HUES48 (cell line): Measurements from ENCODE around the gene TRIM65.

Experiments used
- H3K27ac ChIP-seq: one replicate; pipeline ENCODE4 v1.7.0; 2013; ENCODE audit warnings: low read depth, low read length, inconsistent platforms
- H3K27me3 ChIP-seq: 2 replicates; pipeline ENCODE4 v1.6.1; 2013; ENCODE audit warnings: mild to moderate bottlenecking, low read length; ENCODE audit not compliant: control insufficient read depth, insufficient read depth
- H3K36me3 ChIP-seq: 2 replicates; pipeline ENCODE4 v1.6.1; 2013; ENCODE audit warnings: low read length; ENCODE audit not compliant: control insufficient read depth, insufficient read depth
- H3K4me1 ChIP-seq: 2 replicates; pipeline ENCODE4 v1.6.1; 2013; ENCODE audit warnings: mild to moderate bottlenecking, low read length; ENCODE audit not compliant: control insufficient read depth, insufficient read depth
- H3K4me3 ChIP-seq: 2 replicates; pipeline ENCODE4 v1.5.1; 2013; ENCODE audit warnings: mild to moderate bottlenecking, low read depth, low read length
- H3K9ac ChIP-seq: 2 replicates; pipeline ENCODE4 v1.6.1; 2013; ENCODE audit warnings: mild to moderate bottlenecking, low read depth, low read length, moderate library complexity
- H3K9me3 ChIP-seq: 2 replicates; pipeline ENCODE4 v1.6.1; 2013; ENCODE audit warnings: low read length; ENCODE audit not compliant: control insufficient read depth, insufficient read depth

The TRIM65 gene

DNA sequence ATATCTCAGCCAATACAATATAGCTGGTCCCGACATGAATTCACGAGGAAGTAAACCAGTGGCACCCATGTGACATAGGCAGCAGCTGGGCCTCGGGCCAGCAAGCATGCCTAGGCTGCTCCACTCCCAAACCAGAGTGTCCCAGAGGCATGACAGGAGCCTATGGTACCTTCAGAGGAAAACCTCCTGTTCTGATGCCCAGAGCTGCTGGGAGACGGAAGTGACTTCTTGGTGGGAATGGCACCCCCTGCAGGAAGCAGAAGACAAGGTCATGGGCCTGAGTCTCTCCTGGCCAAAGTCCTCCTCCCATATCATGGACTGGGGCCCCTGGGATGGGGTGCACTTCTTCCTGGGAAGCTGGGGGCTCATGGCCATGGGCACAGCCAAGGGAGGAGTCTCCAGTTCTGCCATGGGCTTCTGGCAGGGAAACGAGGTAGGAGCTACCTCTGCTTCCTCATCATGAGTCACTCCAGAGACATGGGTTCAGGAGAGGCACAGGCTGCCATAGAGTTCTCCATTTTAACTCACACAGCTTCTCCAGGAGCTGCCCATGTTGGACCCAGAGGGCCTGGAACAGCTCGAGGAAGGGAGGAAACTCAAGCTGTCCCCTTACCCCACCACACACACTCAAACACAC is 30.7 kb upstream of the TRIM65 start:
- Histone ChIP-seq H3K4me1 (no peaks in the 10 kb centered on the region), H3K9ac (no peak overlapping the region), H3K27me3 (no peaks in the 10 kb centered on the region), H3K4me3 (no peak overlapping the region), H3K36me3 (peaks cover 29% of the 10 kb centered on the region), H3K9me3 (no peaks in the 10 kb centered on the region), H3K27ac (no peak overlapping the region)

DNA sequence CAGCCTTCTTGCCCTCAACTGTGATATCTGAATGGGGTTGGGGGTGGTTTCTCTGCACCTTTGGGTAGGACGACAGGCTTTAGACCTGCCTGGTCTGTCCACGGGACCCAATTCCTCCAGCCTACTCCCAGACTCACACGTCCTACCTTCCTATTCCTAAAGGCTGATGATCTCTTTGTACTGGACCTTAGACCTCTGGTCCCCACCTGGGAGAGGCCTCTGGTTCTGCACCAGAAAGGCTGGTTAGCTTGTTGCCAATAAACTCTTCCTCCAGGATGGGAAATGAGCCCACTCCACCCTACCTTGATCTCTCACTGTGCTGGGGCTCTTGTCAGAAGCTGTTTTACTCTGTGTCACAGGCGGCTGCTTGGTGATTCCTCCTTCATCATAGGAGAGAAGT is 29.7 kb upstream of the TRIM65 start:
- Histone ChIP-seq H3K4me1 (no peaks in the 10 kb centered on the region), H3K4me3 (no peak overlapping the region), H3K27me3 (no peaks in the 10 kb centered on the region), H3K36me3 (peaks cover 35% of the 10 kb centered on the region), H3K9me3 (no peaks in the 10 kb centered on the region), H3K9ac (no peak overlapping the region), H3K27ac (no peak overlapping the region)

DNA sequence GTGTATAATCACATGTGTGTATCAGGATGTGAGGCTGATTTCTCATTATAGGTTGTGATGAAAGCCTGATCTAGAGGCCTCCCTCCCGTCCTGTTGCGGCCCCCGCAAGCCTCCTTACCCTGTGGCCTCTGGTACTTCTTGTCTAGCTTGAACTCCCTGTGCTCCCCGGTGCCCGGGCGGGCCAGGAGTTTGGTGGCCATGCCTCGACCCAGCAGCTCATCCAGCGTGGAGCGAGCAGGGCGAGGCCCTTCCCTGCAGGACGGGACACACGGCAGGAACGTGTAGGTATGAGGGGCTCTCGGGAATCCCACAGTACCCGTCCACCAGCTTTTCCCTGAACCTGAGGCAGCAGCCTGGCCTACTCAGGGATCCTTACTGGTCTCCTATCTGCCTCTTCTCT is 29.2 kb upstream of the TRIM65 start:
- Histone ChIP-seq H3K9ac (no peak overlapping the region), H3K9me3 (no peaks in the 10 kb centered on the region), H3K4me1 (no peaks in the 10 kb centered on the region), H3K4me3 (no peak overlapping the region), H3K27me3 (no peaks in the 10 kb centered on the region), H3K27ac (no peak overlapping the region), H3K36me3 (peaks cover 35% of the 10 kb centered on the region)

DNA sequence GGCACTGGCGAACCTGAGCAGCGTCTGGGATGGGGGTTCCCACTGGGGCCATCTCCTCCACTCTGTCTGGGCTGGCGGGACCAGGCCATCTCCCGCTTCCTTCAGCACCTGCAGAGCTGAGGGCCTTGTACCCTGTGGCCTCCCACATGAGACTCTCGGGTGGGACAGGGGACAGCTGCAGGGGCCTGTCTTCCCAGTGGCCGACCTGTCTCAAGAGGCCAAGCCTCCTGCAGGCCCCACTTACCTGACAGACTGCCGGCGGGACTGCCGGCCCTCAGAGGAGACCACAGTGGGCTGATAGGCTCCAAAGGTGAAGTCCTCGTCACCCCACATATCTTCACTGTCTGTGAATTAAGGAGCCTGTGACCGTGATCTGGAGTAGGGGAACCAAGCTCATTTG is 28.4 kb upstream of the TRIM65 start:
- no peaks in the 10 kb centered on the region for H3K27me3 ChIP-seq
- peaks cover 38% of the 10 kb centered on the region for H3K36me3 ChIP-seq
- H3K4me3 ChIP-seq, result no peak overlapping the region
- H3K9ac ChIP-seq, result no peak overlapping the region
- no peaks in the 10 kb centered on the region for H3K9me3 ChIP-seq
- no peak overlapping the region for H3K27ac ChIP-seq
- no peaks in the 10 kb centered on the region for H3K4me1 ChIP-seq

DNA sequence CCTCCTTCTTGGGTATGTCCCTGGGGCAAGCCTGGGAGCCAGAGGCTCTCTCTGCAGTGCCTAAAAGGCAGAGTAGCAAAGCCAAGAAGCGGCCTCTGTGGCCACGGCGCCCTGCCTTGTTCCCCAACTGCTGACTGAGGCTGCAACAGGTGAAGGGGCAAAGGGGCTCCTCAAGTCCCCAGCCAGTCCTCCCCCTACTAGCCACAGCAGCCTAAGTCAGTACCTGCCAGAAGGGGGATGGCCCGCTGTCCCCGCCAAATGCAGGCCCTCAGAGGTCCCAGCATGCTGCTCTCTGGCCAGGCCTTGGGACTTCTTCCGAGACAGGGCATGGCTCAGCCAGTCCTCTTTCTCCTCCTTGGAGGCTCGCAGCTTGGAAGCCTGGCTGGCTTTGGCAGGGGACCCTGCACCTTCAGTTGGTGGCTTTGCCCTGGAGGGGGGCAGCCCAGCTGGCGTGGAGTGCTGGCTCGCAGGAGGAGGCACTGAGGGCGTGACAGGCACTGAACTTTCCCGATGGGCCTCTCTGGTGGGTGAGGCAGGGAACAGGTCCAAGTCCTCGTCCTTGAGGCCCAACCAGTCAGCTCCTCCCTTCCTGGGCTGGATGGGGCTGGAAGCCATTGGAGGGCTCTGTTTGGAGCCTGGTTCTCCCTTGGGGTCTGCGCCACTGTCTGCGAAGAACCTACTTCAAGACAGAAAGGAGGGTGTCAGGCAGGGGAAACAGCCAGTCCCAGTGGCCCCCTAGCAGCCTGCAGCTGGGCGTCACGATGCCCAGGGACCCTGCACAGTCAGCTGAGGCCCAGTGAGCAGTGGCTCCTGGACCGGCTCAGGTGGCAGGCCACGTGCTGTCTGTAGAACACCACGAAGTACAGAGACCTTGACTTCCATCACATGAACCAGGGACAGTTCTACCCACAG is 26.5 kb upstream of the TRIM65 start:
- H3K27ac ChIP-seq, result no peak overlapping the region
- H3K9ac ChIP-seq, result no peak overlapping the region
- H3K4me1 ChIP-seq, result no peaks in the 10 kb centered on the region
- no peak overlapping the region for H3K4me3 ChIP-seq
- no peaks in the 10 kb centered on the region for H3K9me3 ChIP-seq
- H3K27me3 ChIP-seq, result no peaks in the 10 kb centered on the region
- peaks cover 46% of the 10 kb centered on the region for H3K36me3 ChIP-seq

DNA sequence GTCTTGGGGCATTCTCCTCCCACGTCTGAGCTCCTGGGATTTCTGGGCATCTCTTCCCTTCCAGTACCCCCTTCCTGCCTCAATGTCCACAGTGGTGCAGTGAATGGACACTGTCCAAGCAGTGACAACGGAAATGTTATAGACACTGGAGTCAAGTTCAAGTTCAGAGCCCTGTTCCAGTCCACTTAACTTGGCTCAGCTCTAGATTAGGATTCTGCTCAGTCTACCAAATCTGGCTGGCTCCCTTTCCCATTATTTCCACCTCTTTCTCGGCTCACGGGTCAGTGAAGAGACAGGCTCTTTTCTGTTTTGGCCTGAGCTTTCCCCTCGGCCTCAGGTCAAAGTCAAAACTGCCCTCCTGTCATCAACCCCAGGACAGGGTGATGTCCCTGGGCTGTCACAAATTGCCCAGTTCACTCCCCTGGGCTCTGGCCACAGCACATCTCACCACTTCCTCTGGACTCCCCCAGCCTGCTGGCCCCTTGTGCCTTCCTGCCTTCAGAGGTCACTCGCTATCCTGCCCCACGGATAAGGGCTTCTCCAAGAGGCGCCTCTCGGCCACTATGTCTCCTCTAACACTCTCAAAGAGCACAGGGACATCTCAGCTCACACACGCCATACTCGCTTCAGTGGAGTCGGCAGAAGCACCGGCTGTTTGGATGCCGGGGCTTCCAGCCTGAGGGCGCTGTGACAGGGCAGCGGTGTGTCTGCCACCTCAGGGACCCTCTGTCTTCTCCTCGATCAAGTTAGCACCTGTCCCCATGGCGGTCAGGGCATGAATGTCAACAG is 25.6 kb upstream of the TRIM65 start:
- Histone ChIP-seq H3K36me3 (peaks cover 51% of the 10 kb centered on the region), H3K27me3 (no peaks in the 10 kb centered on the region), H3K9ac (no peak overlapping the region), H3K27ac (no peak overlapping the region), H3K4me3 (no peak overlapping the region), H3K9me3 (no peaks in the 10 kb centered on the region), H3K4me1 (no peaks in the 10 kb centered on the region)

DNA sequence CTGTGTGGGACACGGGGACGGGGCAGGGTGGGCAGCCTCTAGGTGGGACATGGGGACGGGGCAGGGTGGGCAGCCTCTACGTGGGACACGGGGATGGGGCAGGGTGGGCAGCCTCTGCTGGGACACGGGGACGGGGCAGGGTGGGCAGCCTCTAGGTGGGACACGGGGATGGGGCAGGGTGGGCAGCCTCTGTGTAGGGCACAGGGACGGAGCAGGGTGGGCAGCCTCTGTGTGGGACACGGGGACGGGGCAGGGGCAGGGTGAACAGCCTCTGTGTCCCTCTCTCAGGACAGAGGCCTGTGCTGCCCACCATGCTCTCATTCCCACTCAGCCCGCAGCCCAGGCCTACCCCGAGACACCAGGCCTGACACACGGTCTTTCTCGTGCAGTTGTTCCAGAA is 24.8 kb upstream of the TRIM65 start:
- Histone ChIP-seq H3K4me3 (no peak overlapping the region), H3K4me1 (no peaks in the 10 kb centered on the region), H3K27me3 (no peaks in the 10 kb centered on the region), H3K9ac (no peak overlapping the region), H3K27ac (no peak overlapping the region), H3K36me3 (peaks cover 50% of the 10 kb centered on the region), H3K9me3 (no peaks in the 10 kb centered on the region)

DNA sequence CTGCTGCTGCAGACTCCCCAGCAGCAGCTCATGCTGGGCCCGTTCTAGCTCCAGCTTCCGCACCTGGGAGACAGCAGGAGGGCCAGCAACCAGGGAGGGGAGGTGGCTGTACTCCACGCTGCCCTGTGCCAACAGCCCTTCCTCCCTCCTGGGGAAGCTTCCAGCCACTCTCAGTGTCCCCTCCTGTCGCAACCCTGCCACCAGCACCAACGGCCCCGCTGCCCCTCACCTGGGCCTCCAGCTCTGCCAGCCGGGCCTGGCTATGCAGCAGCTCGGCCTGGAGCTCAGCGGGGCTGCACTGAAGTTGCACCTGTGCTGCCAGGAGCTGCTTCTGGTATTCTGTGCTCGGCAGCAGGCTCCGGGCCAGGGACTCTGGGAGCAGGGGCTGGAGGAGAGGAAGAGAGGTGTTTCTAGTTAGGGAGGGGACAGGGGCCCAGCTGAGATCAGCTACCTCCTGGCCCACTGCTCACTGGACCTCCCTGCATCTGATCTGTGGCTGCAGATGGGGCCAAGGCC is 23.4 kb upstream of the TRIM65 start:
- H3K9ac ChIP-seq, result no peak overlapping the region
- H3K4me3 ChIP-seq, result no peak overlapping the region
- H3K27me3 ChIP-seq, result no peaks in the 10 kb centered on the region
- no peaks in the 10 kb centered on the region for H3K4me1 ChIP-seq
- no peak overlapping the region for H3K27ac ChIP-seq
- peaks cover 35% of the 10 kb centered on the region for H3K36me3 ChIP-seq
- no peaks in the 10 kb centered on the region for H3K9me3 ChIP-seq

DNA sequence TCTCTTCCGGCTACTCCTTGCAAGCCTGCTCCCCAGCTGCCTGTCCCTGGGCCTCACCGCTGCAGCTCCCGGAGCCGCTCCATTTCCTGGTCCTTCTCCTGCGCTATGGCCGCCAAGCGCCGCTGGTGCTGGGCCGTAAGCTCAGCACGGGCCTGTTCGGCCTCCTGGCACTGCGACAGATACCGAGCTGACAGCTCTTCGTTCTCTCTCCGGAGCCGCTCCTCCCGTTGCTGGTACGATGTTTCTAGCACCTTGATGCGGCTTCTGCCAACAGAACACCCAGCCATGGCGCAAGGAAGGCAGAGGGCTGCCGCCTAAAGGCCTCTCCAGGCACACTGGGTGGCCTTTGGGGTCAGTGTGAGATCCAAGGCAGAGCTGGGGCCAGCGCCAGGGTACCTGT is 22.9 kb upstream of the TRIM65 start:
- H3K9ac ChIP-seq, result no peak overlapping the region
- H3K4me1 ChIP-seq, result no peaks in the 10 kb centered on the region
- no peak overlapping the region for H3K4me3 ChIP-seq
- H3K36me3 ChIP-seq, result peaks cover 33% of the 10 kb centered on the region
- H3K9me3 ChIP-seq, result no peaks in the 10 kb centered on the region
- H3K27me3 ChIP-seq, result no peaks in the 10 kb centered on the region
- H3K27ac ChIP-seq, result no peak overlapping the region

DNA sequence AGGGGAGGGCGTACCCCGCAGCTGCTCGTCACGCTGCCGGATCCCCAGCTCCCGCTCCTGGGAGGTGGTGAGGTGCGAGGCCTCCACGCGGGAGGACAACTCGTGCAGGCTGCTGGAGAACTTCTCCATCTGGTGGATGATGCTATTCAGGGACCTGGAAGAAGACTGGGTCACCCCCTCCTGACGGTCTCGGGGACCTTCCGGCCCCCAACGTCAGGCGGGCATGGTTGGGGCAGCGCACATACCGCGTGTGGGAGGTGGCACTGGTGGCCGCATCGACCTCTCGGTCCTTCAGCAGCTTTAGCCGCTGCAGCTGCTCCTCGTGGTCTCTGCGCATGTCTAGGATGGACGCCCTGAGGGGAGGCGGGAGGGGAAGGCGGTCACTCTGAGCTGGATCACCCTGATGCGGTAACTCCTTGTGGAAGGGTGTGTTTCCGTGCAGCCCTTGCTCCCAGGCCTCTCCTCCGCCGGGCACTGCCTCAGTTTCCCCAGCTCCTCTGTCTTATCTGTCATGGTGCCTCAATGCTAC is 21.2 kb upstream of the TRIM65 start:
- no peaks in the 10 kb centered on the region for H3K4me1 ChIP-seq
- no peaks in the 10 kb centered on the region for H3K27me3 ChIP-seq
- no peaks in the 10 kb centered on the region for H3K9me3 ChIP-seq
- no peak overlapping the region for H3K4me3 ChIP-seq
- H3K27ac ChIP-seq, result no peak overlapping the region
- no peak overlapping the region for H3K9ac ChIP-seq
- H3K36me3 ChIP-seq, result peaks cover 30% of the 10 kb centered on the region
